MM.1S (cell line): ENCODE results near the gene NOP10.

ENCODE experiments used
- EZH2phosphoT487 ChIP-seq: fragments of 300-600 bp; sonication (generic); IDR thresholded peaks from 2 replicates; pipeline ENCODE4 v1.6.1; 2018; ENCODE audit warnings: antibody characterized with exemption, low read length
- TF ChIP-seq, protein P1 (sequence below): fragments of 300-600 bp; sonication (generic); IDR thresholded peaks from 2 replicates; pipeline ENCODE4 v1.5.1; 2016; ENCODE audit warnings: antibody characterized with exemption, low read length, mixed read lengths

DNA sequence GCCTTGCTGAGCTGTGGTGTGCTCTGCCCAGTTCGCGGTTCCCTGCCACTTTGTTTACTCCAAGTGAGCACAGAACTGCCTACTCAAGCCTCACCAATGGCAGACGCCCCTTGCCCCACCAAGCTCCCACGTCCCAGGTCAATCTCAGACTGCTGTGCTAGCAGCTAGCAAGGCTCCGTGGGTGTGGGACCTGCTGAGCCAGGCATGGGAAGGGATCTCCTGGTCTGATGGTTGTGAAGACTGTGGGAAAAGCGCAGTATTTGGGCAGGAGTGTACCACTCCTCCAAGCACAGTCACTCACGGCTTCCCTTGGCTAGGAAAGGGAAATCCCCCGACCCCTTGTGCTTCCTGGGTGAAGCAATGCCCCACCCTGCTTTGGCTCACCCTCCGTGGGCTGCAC is 50.3 kb downstream of the NOP10 start:
- TF ChIP-seq, protein P1, sequence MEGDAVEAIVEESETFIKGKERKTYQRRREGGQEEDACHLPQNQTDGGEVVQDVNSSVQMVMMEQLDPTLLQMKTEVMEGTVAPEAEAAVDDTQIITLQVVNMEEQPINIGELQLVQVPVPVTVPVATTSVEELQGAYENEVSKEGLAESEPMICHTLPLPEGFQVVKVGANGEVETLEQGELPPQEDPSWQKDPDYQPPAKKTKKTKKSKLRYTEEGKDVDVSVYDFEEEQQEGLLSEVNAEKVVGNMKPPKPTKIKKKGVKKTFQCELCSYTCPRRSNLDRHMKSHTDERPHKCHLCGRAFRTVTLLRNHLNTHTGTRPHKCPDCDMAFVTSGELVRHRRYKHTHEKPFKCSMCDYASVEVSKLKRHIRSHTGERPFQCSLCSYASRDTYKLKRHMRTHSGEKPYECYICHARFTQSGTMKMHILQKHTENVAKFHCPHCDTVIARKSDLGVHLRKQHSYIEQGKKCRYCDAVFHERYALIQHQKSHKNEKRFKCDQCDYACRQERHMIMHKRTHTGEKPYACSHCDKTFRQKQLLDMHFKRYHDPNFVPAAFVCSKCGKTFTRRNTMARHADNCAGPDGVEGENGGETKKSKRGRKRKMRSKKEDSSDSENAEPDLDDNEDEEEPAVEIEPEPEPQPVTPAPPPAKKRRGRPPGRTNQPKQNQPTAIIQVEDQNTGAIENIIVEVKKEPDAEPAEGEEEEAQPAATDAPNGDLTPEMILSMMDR, result no peak
- no peak for TF ChIP-seq EZH2phosphoT487
